ENCODE data around the gene FAM13C.
"Not testable (repeated sequence)": the region's sequence is repeated elsewhere in the genome, so short reads cannot be mapped to it uniquely, and the experiment has no call there.

FAM13C gene

GRCh38 chr10:59229441-59229840 is 132.9 kb downstream of the FAM13C start:
- no peak for DNase-seq (ENCODE audit: low spot score)

- DNase-seq (ENCODE audit: low spot score) = no peak
These were observed 135.1 kb downstream of the FAM13C start for GRCh38 chr10:59227136-59227673.

GRCh38 chr10:59225211-59225610 is 137.1 kb downstream of the FAM13C start:
- DNase-seq (ENCODE audit: low spot score) = no peak

- DNase-seq (ENCODE audit: low spot score) = not testable (repeated sequence)
These were observed 138.8 kb downstream of the FAM13C start for GRCh38 chr10:59223597-59223996.

GRCh38 chr10:59222788-59223187 is 139.6 kb downstream of the FAM13C start:
- peak; percentile 0 for DNase-seq (ENCODE audit: low spot score)

GRCh38 chr10:59216178-59216869 is 146.0 kb downstream of the FAM13C start:
- DNase-seq (ENCODE audit: low spot score) = no peak

GRCh38 chr10:59214160-59214559 is 148.2 kb downstream of the FAM13C start:
- no peak for DNase-seq (ENCODE audit: low spot score)

- no peak for DNase-seq (ENCODE audit: low spot score)
These were observed 150.0 kb downstream of the FAM13C start for GRCh38 chr10:59212301-59212798.

GRCh38 chr10:59206204-59206720 is 156.1 kb downstream of the FAM13C start:
- DNase-seq (ENCODE audit: low spot score) = no peak

Data from AG08396 (cell line).